DND-41 (cell line): ENCODE data around the gene EQTN.

Experiments
- ATAC-seq: fragments of 200-7000 bp; cut with Tn5 transposase; 3 replicates; pipeline ENCODE4 v1.9.1; 2021; ENCODE audit warnings: low read depth; ENCODE audit not compliant: insufficient read depth
- DNase-seq: peaks from one replicate; pipeline ENCODE4 v3.0.0-alpha.2; 2020
- H2AFZ ChIP-seq: 2 replicates; pipeline ENCODE4 v1.6.0; 2012; ENCODE audit warnings: low read depth, low read length
- H3K27ac ChIP-seq: 2 replicates; pipeline ENCODE4 v1.5.1; 2012; ENCODE audit warnings: low read length, inconsistent platforms
- H3K27me3 ChIP-seq: fragments of 200-600 bp; sonication (generic); 2 replicates; pipeline ENCODE4 v1.6.0; 2012; ENCODE audit warnings: low read length, mild to moderate bottlenecking, inconsistent platforms; ENCODE audit not compliant: insufficient read depth, poor library complexity
- H3K36me3 ChIP-seq: 2 replicates; pipeline ENCODE4 v1.5.1; 2012; ENCODE audit warnings: low read length, inconsistent platforms; ENCODE audit not compliant: insufficient read depth
- H3K4me1 ChIP-seq: 2 replicates; pipeline ENCODE4 v1.5.1; 2012; ENCODE audit warnings: mild to moderate bottlenecking, low read length; ENCODE audit not compliant: insufficient read depth
- H3K4me2 ChIP-seq: 2 replicates; pipeline ENCODE4 v1.6.0; 2012; ENCODE audit warnings: mild to moderate bottlenecking, moderate library complexity, low read length, inconsistent platforms; ENCODE audit not compliant: insufficient read depth
- H3K4me3 ChIP-seq, 2 experiments: fragments of 200-600 bp in 1 of 2; shearing (Covaris generic) in 1 of 2; 2 replicates each; pipeline ENCODE4 v1.5.1; 2012 to 2016; ENCODE audit warnings: inconsistent platforms in 2 of 2, low read length in 2 of 2, mild to moderate bottlenecking in 2 of 2, low read depth in 1 of 2, moderate library complexity in 1 of 2
- H3K79me2 ChIP-seq: 2 replicates; pipeline ENCODE4 v1.6.0; 2012; ENCODE audit warnings: low read length, inconsistent platforms; ENCODE audit not compliant: insufficient read depth
- H3K9ac ChIP-seq: 2 replicates; pipeline ENCODE4 v1.6.0; 2012; ENCODE audit warnings: low read depth, mild to moderate bottlenecking, inconsistent platforms, low read length, moderate library complexity
- H3K9me3 ChIP-seq: 2 replicates; pipeline ENCODE4 v1.5.1; 2012; ENCODE audit warnings: low read length, moderate library complexity, mild to moderate bottlenecking, inconsistent platforms; ENCODE audit not compliant: insufficient read depth, severe bottlenecking
- H4K20me1 ChIP-seq: 2 replicates; pipeline ENCODE4 v1.6.0; 2012; ENCODE audit warnings: low read length; ENCODE audit not compliant: insufficient read depth
- CTCF ChIP-seq: IDR thresholded peaks from 2 replicates; pipeline ENCODE4 v1.5.1; 2012; ENCODE audit warnings: borderline replicate concordance, low read length, moderate library complexity, mild to moderate bottlenecking; ENCODE audit not compliant: poor library complexity, severe bottlenecking; ENCODE audit errors: extremely low read depth
- EZH2 ChIP-seq: IDR thresholded peaks from 3 replicates; pipeline ENCODE4 v1.6.1; 2012; ENCODE audit warnings: borderline replicate concordance, low read depth, mild to moderate bottlenecking, moderate library complexity, low read length, inconsistent platforms; ENCODE audit not compliant: severe bottlenecking

Gene EQTN

GRCh38 chr9:27335075-27335474, 38.1 kb upstream of the EQTN start:
- Histone ChIP-seq H2AFZ (no peak overlapping the region), H3K4me2 (no peak overlapping the region), H3K9ac (no peak overlapping the region), H3K36me3 (no peaks in the 10 kb centered on the region), H3K4me1 (no peaks in the 10 kb centered on the region), H3K79me2 (no peaks in the 10 kb centered on the region), H3K27me3 (no peaks in the 10 kb centered on the region), H3K4me3 (no peak overlapping the region), H4K20me1 (no peaks in the 10 kb centered on the region), H3K9me3 (no peaks in the 10 kb centered on the region), H3K27ac (no peak overlapping the region)
- DNase-seq, result no peak
- TF ChIP-seq EZH2 (no peak), CTCF (no peak)
- ATAC-seq, result no peak

- no peaks in the 10 kb centered on the region for H4K20me1 ChIP-seq
- no peaks in the 10 kb centered on the region for H3K9me3 ChIP-seq
- H3K4me1 ChIP-seq, result no peaks in the 10 kb centered on the region
- TF ChIP-seq CTCF (peak; percentile 81), EZH2 (no peak)
- ATAC-seq (peak; percentile 58; the same call in 2 of the 3 replicates), DNase-seq (peak; percentile 35)
- H3K36me3 ChIP-seq, result no peaks in the 10 kb centered on the region
- no peaks in the 10 kb centered on the region for H3K27me3 ChIP-seq
- H3K27ac ChIP-seq, result no peak overlapping the region
- H3K4me2 ChIP-seq, result no peak overlapping the region
- H3K9ac ChIP-seq, result no peak overlapping the region
- H2AFZ ChIP-seq, result no peak overlapping the region
- no peak overlapping the region for H3K4me3 ChIP-seq
- no peaks in the 10 kb centered on the region for H3K79me2 ChIP-seq
These were observed 36.5 kb upstream of the EQTN start for GRCh38 chr9:27333241-27334052.

GRCh38 chr9:27331393-27331792, 34.4 kb upstream of the EQTN start:
- no peaks in the 10 kb centered on the region for H3K4me1 ChIP-seq
- no peak overlapping the region for H3K4me3 ChIP-seq
- no peak overlapping the region for H3K4me2 ChIP-seq
- H3K27ac ChIP-seq, result no peak overlapping the region
- H3K9ac ChIP-seq, result no peak overlapping the region
- H3K36me3 ChIP-seq, result no peaks in the 10 kb centered on the region
- H2AFZ ChIP-seq, result no peak overlapping the region
- DNase-seq (no peak), ATAC-seq (no peak)
- no peaks in the 10 kb centered on the region for H3K79me2 ChIP-seq
- TF ChIP-seq EZH2 (no peak), CTCF (no peak)
- H3K9me3 ChIP-seq, result no peaks in the 10 kb centered on the region
- no peaks in the 10 kb centered on the region for H4K20me1 ChIP-seq
- H3K27me3 ChIP-seq, result no peaks in the 10 kb centered on the region
